ENCODE results near the gene TUBD1.

TUBD1 gene

GRCh38 chr17:59838052-59838916 lies 54.5 kb downstream of the TUBD1 start:
- no peak overlapping the region for H3K27ac ChIP-seq
- no peak for DNase-seq

GRCh38 chr17:59837308-59838051 lies 55.3 kb downstream of the TUBD1 start:
- Histone ChIP-seq H3K36me3 (peaks cover 37% of the 10 kb centered on the region), H3K4me3 (ENCODE audit: low read depth, low read length) (no peak overlapping the region), H3K9me3 (ENCODE audit: severe bottlenecking) (no peaks in the 10 kb centered on the region), H3K27me3 (ENCODE audit: insufficient read depth, low read depth, severe bottlenecking) (no peaks in the 10 kb centered on the region), H3K27ac (no peak overlapping the region)
- TF ChIP-seq CTCF (IDR thresholded peaks at IDR 0.05; ENCODE audit: low read depth, low read length), result no peak
- DNase-seq, result no peak

More at GRCh38 chr17:59838052-59838916, 54.5 kb downstream of the TUBD1 start:
- TF ChIP-seq CTCF (IDR thresholded peaks at IDR 0.05; ENCODE audit: low read depth, low read length), result no peak
- H3K4me3 ChIP-seq (ENCODE audit: low read depth, low read length), result no peak overlapping the region
- peaks cover 37% of the 10 kb centered on the region for H3K36me3 ChIP-seq
- no peaks in the 10 kb centered on the region for H3K27me3 ChIP-seq (ENCODE audit: insufficient read depth, low read depth, severe bottlenecking)
- no peaks in the 10 kb centered on the region for H3K9me3 ChIP-seq (ENCODE audit: severe bottlenecking)

- H3K27ac ChIP-seq, result no peak overlapping the region
- no peak for TF ChIP-seq CTCF (IDR thresholded peaks at IDR 0.05; ENCODE audit: low read depth, low read length)
- H3K36me3 ChIP-seq, result peaks cover 3% of the 10 kb centered on the region; the same call in 1 of the 2 replicates
- no peak overlapping the region for H3K4me3 ChIP-seq (ENCODE audit: low read depth, low read length)
- no peaks in the 10 kb centered on the region for H3K9me3 ChIP-seq (ENCODE audit: severe bottlenecking)
- DNase-seq, result no peak
- no peaks in the 10 kb centered on the region for H3K27me3 ChIP-seq (ENCODE audit: insufficient read depth, low read depth, severe bottlenecking)
Measured at GRCh38 chr17:59832883-59833379, 59.8 kb downstream of the TUBD1 start.

GRCh38 chr17:59830846-59831486 lies 61.8 kb downstream of the TUBD1 start:
- H3K27ac ChIP-seq, result no peak overlapping the region
- H3K36me3 ChIP-seq, result no peaks in the 10 kb centered on the region; the same call in 1 of the 2 replicates
- H3K4me3 ChIP-seq (ENCODE audit: low read depth, low read length), result no peak overlapping the region
- TF ChIP-seq CTCF (IDR thresholded peaks at IDR 0.05; ENCODE audit: low read depth, low read length), result no peak
- DNase-seq, result no peak
- no peaks in the 10 kb centered on the region for H3K27me3 ChIP-seq (ENCODE audit: insufficient read depth, low read depth, severe bottlenecking)
- no peaks in the 10 kb centered on the region for H3K9me3 ChIP-seq (ENCODE audit: severe bottlenecking)

GRCh38 chr17:59830007-59830630 lies 62.6 kb downstream of the TUBD1 start:
- H3K4me3 ChIP-seq (ENCODE audit: low read depth, low read length), result no peak overlapping the region
- no peaks in the 10 kb centered on the region for H3K9me3 ChIP-seq (ENCODE audit: severe bottlenecking)
- no peaks in the 10 kb centered on the region for H3K27me3 ChIP-seq (ENCODE audit: insufficient read depth, low read depth, severe bottlenecking)
- H3K27ac ChIP-seq, result no peak overlapping the region
- DNase-seq, result no peak
- no peaks in the 10 kb centered on the region; the same call in 1 of the 2 replicates for H3K36me3 ChIP-seq
- no peak for TF ChIP-seq CTCF (IDR thresholded peaks at IDR 0.05; ENCODE audit: low read depth, low read length)

All from WERI-Rb-1 (cell line).